T-helper 2 cell (primary cell): Measurements from ENCODE around the gene KRTAP10-6.
"Not testable (repeated sequence)": the region's sequence is repeated elsewhere in the genome, so short reads cannot be mapped to it uniquely, and the experiment has no call there.

Experiments used
- DNase-seq, 5 experiments: peaks; one replicate each; pipeline versions ENCODE4 v3.0.0 to v3.0.0-alpha.2; 2012 to 2022

KRTAP10-6 gene

DNA sequence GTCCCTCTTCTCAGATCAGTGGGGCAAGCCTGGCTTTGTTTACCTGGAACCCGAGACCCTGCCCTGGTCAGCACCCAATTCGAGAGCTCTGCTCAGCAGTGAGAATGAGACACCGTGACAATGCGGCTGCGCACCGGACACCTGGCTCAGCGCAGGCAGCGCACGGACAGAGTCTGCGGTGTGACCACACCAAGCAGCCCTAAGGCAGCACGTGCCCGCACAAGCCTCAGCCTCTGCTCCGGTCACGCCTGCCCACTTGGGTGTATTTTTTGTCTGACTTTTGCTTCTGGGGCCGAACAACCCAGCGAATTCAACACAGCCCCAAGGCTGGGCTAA, 24.3 kb upstream of the KRTAP10-6 start:
- DNase-seq, result no peak

GRCh38 chr21:44615911-44616590, 23.7 kb upstream of the KRTAP10-6 start:
- DNase-seq, result no peak

DNA sequence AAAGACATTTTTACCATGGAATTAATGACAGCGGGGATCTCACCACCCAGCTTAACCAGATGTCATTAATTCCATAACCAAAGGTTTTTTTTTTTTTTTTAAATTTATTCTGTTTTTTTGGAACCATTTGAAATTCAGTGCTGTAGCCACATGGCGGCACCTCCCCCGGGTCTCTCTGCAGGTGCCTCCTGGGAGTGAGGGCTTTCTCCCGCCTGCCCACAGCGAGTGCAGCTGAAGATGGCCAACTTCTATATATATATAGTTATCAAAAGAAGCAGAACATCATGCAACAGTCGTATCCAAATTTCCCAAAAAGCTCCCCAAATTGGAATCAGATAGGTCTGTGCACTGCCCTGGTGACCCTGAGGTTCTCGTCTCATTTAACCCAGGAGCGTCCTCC, 23.2 kb upstream of the KRTAP10-6 start:
- no peak for DNase-seq

- no peak for DNase-seq
These were observed 22.7 kb upstream of the KRTAP10-6 start for GRCh38 chr21:44614961-44615391.

GRCh38 chr21:44614161-44614631, 21.9 kb upstream of the KRTAP10-6 start:
- no peak for DNase-seq

DNA sequence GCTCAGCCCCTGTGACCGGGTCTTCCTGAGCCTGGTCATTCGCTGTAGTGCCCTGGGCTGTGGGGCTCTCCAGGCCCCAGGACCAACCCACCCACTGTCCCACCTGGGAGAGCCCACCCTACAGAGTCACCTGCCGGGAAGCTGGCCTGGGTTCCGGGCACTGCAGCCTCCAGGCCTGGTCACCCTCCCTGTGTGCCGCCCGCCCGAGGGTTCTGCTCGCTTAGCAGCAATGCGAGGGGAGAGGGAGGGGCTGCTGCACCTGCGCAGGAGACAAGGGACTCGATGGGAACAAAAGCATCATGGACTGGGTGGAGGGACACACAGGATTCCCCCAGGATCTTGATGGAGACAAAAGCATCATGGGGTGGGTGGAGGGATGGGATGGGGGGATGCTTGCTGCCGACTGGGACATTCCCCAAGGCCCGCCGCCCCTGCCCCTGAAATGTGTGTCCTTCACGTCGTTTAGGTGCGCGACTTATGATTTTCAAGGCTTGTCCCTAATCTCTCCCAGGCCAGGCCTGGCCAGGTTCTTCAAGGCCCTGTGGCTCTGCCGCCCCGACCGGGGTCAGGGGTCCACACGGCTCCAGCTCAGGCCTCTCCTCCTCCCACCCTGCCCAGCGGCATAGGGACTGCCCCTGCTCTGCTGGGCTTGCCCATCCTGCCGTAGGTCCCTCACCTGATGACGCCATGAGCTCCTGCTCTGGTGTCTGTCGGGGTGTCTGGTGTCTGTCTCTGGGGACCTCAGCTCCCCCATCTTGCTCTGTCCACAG, 21.3 kb upstream of the KRTAP10-6 start:
- DNase-seq, result no peak

- DNase-seq, result no peak
These were observed 20.4 kb upstream of the KRTAP10-6 start for GRCh38 chr21:44612669-44613229.

GRCh38 chr21:44612029-44612486, 19.8 kb upstream of the KRTAP10-6 start, which contains the start of gene KRTAP10-8:
Gene KRTAP10-8, plus strand, starts transcription at chr21:44612079. Its CDS starts 22 bp downstream, at chr21:44612101.
- DNase-seq, result no peak

DNA sequence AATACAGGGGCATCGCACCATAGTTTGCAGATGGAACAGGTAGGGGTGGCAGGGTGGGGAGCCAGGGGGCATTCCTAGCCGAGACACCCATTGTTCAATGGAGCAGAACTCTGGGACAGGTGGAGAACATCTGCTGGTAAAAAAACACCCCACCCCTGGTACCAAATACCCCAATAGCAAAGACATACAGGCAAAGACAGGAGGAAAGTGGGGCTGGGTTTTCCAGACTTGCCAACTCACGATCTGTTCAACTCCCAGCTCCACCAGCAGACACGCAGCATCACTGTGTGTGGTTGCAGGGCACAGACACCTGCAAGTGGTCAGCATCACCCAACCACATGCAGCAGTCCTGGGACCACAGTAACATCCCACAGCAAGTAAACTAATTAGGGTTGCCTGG, 19.2 kb upstream of the KRTAP10-6 start:
- DNase-seq, result no peak

- DNase-seq, result not testable (repeated sequence)
These were observed 18.0 kb upstream of the KRTAP10-6 start for GRCh38 chr21:44610157-44610843.

- DNase-seq, result no peak
These were observed 16.9 kb upstream of the KRTAP10-6 start for GRCh38 chr21:44609193-44609592.

DNA sequence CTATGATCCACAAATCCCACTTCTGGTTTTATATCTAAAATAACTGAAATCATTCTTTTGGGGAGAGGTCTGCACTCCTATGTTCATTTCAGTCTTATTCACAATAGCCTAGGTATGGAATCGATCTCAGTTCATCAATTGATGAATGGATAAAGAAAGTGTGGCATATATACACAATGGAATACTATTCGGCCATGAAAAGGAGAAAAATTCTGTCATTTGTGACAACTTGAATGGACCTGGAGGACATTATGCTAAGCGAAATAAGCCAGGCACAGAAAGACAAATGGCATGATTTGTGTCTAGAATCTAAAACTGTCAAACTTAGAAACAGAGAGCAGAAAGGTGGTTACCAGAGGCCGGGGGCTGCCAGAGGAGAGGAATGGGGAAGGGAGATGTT, 14.2 kb upstream of the KRTAP10-6 start:
- no peak for DNase-seq

DNA sequence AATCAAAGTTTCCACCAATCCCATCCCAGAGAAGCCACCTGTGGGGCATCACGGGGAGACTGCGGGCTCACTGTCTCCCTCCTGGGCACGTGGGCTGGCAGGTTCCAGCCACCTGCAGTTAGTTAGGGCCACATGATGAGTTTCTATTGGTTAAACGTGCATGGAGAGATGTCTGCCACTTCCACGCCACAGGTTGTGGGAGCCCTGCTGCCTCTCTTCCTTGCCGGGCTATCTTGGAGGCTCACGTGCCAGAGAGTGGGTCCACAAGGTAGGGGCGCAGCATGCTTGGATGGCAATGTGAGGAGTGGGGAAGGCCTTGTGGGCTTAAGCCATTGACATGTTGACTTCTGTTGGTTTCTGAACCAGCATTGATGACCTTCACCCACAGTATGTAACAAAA, 11.6 kb upstream of the KRTAP10-6 start:
- no peak for DNase-seq

DNA sequence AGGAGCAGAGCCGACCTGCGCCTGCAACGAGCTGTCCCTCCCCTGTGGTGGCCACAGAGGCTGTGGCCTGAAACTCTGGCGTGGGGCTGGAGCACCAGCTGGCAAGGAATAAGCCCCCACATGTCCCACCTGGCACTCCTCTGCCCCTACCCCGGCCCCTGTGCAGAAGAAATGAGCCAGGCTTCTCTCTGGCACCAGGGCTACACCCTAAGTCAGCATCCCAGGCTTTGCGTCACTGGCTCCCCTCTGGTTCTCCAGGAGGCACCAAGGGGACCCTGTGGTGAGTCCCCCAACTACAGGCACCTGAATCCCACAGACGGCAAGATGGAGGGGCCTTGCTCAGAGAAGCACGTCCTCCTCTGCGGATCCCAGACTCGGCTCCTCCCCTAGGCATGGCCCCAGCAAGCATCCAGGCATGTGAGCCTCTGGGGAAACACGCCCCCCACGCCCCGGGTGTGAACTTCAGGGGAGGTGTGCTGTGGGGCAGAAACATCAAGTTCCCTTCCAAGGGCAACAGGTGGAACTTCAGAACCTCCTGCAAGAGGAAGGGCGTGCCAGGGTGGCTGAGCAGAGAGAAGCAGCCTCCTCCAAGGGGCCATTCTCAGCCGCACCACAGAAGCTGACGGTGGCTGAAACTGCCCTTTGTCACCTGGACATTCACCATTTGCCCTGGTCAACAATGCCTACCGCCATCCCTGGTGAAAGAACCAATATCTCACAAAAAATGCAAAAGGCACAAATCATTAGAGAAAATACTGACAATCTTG, 11.0 kb upstream of the KRTAP10-6 start:
- no peak for DNase-seq

GRCh38 chr21:44602463-44602850, 10.2 kb upstream of the KRTAP10-6 start:
- no peak for DNase-seq

DNA sequence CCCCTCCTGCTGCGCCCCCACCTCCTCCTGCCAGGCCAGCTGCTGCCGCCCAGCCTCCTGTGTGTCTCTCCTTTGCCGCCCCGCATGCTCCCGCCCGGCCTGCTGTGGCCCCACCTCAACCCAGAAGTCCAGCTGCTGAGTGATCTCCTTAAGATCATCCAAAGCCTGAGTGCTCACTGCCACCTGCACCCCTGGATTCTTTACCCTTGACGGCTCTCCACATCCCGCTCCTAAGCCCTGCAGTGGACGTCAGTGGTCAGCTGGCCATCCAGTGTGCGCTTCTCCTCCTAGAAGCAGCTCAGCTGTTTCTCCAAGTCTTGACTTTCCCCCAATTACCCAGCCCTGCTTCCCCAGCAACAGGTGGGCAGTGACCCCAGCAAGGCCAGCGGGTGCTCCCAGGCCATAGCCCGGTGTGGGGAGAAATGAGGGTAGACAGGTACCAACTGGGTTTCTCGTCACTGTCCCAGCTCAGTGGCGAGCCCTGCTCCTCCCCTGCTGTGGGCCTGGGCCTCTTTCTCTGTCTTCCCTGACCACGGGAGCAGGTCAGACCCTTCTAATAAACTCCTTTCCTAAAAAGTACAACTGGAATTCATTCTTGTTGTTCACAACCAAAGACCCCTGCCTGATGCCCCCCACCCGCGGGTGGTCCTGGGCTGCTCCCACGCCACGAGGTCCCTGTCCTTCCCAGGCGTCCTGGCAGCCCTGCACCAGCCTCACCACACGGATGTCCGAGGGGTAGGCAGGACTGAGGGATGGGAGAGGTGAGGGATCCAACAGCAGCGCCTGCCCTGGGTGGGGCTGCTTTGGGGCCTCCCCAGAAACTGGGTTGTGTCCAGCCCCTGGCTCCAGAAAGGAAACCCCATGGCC, 9.5 kb upstream of the KRTAP10-6 start:
- no peak for DNase-seq

- DNase-seq, result not testable (repeated sequence)
These were observed 8.8 kb upstream of the KRTAP10-6 start for GRCh38 chr21:44601091-44601490.

- DNase-seq, result not testable (repeated sequence)
These were observed 8.0 kb upstream of the KRTAP10-6 start, which contains the start of gene KRTAP10-7 for GRCh38 chr21:44600118-44600978. Gene KRTAP10-7, plus strand, starts transcription at chr21:44600597. Its CDS starts 25 bp downstream, at chr21:44600622.

- DNase-seq, result no peak
These were observed 7.1 kb upstream of the KRTAP10-6 start for GRCh38 chr21:44599264-44600029.
